ENCODE measurements around the gene PRKAR1B. TPM values are rescaled to one million over a fixed set of nuclear protein-coding genes. Genes with fewer than 3 reads are reported as not detected.

The PRKAR1B gene
- polyA plus RNA-seq, 4 donors = 20.4 to 46.0 (median 38.7) TPM

DNA sequence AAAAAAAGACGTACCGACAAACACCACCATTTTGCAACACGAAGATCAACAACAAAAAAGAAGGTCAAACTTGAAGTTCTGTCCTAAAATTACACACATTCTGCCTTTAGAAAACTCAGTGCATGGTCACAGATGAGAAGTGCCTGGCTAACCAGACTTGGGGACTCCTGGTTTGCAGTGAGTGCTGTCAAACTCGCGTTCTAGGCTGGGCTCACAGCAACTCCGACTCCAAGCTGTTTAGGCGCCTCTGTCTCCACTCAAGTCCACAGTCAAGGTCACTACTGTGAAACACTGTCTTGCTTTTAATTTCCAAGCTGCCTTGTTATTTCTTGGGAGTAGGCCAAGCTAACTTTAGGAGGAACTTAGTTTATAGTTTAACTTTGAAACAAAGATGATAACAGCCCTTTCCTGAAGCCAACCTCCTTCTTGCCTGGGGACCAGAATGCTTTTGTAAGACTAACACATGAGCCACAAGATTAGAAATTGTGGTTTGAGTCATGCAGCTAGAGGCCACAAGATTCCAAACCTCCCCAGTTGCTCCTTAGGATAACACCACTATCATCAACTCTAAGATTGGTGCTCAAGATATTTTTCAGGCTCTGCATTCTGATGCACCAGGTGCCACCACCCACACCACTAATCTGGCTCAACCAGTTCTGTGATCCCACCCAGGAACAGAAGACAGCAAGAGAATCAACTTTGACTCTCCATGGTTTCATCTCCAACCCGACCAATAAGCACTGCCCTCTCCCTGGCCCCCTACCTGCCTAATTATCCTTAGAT, 1.7 kb downstream of the PRKAR1B start:
- no peak for DNase-seq (ENCODE audit: low read depth in 4 of 4, low spot score in 3 of 4)

- DNase-seq (ENCODE audit: low read depth in 4 of 4, low spot score in 3 of 4) = no peak
Measured at GRCh38 chr7:724298-724697, 2.8 kb downstream of the PRKAR1B start.

GRCh38 chr7:723541-723940, 3.5 kb downstream of the PRKAR1B start:
- no peak for DNase-seq (ENCODE audit: low read depth in 4 of 4, low spot score in 3 of 4)

DNA sequence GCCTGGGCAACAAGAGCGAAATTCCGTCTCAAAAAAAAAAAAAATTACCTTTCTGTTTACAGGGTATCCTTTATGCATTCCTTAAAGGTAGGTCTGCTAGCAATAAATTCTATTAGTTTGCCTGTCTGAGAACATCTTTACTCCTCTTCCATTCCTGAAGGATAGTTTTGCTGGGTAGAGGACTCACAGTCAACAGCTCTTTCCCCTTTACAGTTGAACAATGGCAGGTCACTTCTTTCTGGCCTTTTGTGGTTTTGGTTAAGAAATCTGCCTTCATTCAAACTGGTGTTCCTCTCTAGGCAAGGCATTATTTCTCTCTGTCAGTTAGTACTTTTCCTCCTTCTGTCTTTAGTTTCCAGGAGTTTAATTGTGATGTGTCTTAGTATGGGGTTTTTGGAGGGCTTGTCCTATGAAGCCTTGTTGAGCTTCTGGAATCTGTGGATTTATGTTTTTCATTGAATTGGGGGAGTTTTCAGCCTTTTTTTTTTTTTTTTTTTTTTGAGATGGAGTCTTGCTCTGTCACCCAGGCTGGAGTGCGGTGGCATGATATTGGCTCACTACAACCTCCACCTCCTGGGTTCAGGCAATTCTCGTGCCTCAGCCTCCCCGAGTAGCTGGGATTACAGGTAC, 5.3 kb downstream of the PRKAR1B start:
- DNase-seq (ENCODE audit: low read depth in 4 of 4, low spot score in 3 of 4) = no peak

DNA sequence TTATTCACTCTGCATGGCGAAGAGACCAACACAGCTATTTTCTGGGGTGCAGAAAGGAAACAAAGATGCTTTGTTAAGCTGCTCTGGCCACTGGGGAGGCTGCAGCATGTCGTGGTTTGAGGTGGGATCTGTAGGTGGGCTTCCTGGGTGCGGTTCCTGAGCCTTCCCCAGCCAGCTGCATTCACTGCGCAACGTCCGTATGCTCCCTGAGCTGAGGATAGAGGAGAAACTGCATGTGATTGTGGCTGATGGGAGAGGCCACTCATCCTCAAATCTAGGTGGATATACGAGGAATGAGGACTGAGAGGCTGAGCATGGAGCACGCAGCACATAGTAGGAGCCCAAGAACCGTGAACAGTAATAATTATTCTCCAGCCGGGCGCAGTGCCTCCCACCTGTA, 10.4 kb downstream of the PRKAR1B start:
- no peak for DNase-seq (ENCODE audit: low read depth in 4 of 4, low spot score in 3 of 4)

DNA sequence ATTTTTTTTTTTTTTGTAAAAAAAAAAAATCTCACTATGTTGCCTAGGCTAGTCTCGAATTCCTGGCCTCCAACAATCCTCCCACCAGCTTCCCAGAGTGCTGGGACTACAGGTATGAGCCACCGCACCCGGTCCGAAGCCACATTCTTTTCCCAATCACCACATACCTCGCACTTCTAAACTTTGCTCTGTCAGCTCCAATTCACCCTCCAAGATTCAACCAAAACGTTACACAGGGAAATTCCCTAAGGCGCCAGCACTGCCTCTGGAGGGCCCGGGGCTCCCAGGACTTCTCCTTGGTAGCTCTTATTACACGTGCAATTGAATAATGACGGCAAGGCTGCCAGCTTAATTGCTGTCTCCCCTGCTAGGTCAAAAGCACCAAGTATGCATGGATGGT, 10.9 kb downstream of the PRKAR1B start:
- DNase-seq (ENCODE audit: low read depth in 4 of 4, low spot score in 3 of 4) = no peak

DNA sequence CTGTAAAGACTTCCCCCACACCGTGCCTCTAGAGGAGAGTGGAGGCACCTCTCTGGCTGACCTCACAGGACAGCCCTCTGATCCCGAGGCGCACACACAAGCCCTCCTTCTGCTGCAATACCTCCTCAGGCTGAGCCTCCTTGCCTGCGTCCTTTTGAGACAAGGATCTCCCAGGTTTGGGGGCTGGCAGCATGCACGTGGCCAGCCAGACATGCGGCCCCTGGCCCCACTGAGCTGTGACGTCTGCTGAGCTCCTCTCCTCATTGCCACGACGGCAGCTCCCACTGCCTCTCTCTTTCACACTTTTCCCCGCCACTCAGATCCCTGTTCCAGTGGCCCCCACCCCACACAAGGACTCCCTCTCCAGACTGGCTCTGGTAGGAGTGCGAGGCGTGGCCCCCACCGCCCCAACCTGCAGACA, 12.8 kb downstream of the PRKAR1B start:
- DNase-seq (ENCODE audit: low read depth in 4 of 4, low spot score in 3 of 4) = no peak

DNA sequence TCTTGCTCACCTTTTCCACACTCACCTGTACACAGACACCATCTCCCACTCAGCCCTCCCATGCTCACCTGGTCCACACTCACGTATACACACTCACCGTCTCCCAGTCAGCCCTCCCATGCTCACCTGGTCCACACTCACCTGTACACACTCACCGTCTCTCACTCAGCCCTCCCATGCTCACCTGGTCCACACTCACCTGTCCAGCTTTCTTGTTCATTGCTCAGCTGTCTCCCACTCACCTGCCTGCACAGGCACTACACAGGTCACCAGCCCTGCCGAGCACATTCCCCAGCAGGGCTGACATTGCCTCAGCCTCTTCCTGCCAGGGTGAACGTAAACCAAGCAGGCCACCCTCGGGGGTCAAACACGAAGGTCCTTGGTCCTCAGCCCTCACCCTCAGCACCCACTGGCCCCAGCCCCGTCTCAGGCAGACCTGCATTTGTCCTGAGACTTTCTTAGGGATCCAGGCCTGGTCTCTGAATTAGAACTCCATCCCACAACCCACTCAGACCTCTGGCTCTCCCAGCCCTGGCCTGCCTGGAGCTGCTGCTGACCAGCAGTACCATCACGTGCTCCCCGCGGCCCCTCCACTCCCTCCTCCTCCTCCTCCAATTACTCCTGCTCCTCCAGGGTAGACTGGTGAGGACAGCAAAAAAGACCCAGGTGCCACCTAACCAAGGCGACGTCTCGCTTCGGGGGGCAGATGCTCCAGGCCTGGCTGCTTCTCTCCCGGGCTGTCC, 13.4 kb downstream of the PRKAR1B start:
- DNase-seq (ENCODE audit: low read depth in 4 of 4, low spot score in 3 of 4) = no peak

GRCh38 chr7:713139-713457, 14.0 kb downstream of the PRKAR1B start:
- no peak for DNase-seq (ENCODE audit: low read depth in 4 of 4, low spot score in 3 of 4)

GRCh38 chr7:712381-713138, 14.5 kb downstream of the PRKAR1B start:
- no peak for DNase-seq (ENCODE audit: low read depth in 4 of 4, low spot score in 3 of 4)

- DNase-seq (ENCODE audit: low read depth in 4 of 4, low spot score in 3 of 4) = no peak
Measured at GRCh38 chr7:711922-712380, 15.1 kb downstream of the PRKAR1B start.

DNA sequence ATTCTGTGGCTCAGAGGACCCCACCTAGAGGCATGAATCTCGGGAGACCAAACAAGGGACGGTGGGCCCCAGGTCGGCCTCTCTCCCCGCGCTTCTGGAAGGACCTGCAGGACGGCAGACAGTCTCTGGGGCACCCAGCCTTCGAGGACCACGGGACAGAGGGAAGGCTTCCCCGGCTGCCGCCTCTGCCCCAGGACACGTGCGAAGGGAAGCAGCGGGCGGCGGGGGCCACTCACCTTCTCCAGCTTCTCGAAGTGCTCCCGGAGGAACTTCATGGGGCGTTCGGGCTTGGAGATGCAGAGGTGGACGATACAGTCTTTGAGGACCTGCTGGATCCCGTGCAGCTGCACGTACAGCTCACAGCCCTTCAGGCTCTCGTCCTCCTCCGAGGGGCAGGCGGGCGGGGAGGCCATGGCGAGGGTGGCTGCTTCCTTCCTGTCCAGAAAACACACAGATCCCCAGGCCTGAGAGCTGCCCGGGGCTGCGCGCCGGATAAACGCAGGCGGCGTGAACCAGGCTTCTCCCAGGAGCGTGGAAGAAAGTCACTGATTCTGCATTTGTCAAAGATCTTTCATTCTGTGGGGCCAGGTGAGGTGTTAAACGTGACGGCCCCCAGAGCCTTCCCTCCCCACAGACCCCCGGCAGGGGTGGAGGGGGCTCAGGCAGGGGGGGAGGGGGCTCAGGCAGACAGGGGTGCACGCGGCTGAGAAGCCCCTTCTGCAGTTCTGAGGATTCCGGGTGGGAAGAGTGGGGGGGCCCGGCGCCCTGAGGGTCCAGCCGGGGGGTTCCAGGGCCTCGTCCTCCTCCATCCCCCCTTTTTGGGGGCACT, 15.8 kb downstream of the PRKAR1B start:
- no peak for DNase-seq (ENCODE audit: low read depth in 4 of 4, low spot score in 3 of 4)

- DNase-seq (ENCODE audit: low read depth in 4 of 4, low spot score in 3 of 4) = no peak
Measured at GRCh38 chr7:710161-710560, 16.9 kb downstream of the PRKAR1B start.

- DNase-seq (ENCODE audit: low read depth in 4 of 4, low spot score in 3 of 4) = no peak
Measured at GRCh38 chr7:707296-708000, 19.6 kb downstream of the PRKAR1B start.

- no peak for DNase-seq (ENCODE audit: low read depth in 4 of 4, low spot score in 3 of 4)
Measured at GRCh38 chr7:706721-707120, 20.4 kb downstream of the PRKAR1B start.

DNA sequence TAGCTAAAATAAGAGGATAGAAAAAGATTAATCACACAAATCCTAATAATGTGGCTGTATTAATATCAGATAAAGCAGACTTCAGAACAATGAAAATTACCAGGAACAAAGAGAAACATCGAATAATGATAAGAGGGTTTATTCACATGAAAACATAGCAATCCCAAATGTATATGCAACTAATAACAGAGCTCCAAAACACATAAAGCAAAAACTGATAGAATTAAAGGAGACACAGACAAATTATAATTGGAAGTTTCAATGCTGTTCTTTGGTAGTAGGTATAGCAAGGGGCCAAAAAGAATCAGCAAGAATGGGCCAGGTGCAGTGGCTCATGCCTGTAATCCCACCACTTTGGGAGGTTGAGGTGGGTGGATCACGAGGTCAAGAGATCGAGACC, 24.0 kb downstream of the PRKAR1B start:
- no peak for DNase-seq (ENCODE audit: low read depth in 4 of 4, low spot score in 3 of 4)

GRCh38 chr7:701086-701671, 25.9 kb downstream of the PRKAR1B start:
- DNase-seq (ENCODE audit: low read depth in 4 of 4, low spot score in 3 of 4) = no peak

GRCh38 chr7:699476-700170, 27.5 kb downstream of the PRKAR1B start:
- DNase-seq (ENCODE audit: low read depth in 4 of 4, low spot score in 3 of 4) = no peak

All from left renal pelvis (tissue), 4 donors.